HG03097 (cell line): ENCODE data around the gene CPNE4.
"Not testable (repeated sequence)": the region's sequence is repeated elsewhere in the genome, so short reads cannot be mapped to it uniquely, and the experiment has no call there.

Experiments used
- ATAC-seq: cut with Tn5 transposase; IDR thresholded peaks from one replicate; pipeline ENCODE4 v1.9.1; 2021; ENCODE audit not compliant: unreplicated experiment, low FRiP score

The CPNE4 gene

GRCh38 chr3:131491775-131492174 lies 543.0 kb downstream of the CPNE4 start:
- ATAC-seq: no peak

DNA sequence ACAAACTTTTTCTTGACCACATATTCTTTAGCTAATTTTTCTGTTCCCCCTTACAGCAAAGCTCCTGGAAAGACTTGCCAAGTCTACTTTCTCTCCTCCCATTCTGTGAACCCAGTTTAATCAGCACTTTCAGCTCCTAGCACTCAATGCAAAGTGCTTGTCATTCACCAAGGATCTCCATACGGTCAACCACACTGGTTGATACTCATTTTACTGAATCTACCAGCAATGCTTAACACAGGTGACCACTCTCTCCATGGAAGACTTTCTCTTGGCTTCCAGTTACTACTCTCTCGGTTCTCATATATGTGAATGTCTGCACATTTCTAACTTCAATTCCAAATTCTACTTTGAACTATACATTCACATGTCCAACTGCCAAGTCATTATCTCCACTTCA lies 543.7 kb downstream of the CPNE4 start:
- ATAC-seq: no peak

GRCh38 chr3:131486545-131486944 lies 548.3 kb downstream of the CPNE4 start:
- not testable (repeated sequence) for ATAC-seq

GRCh38 chr3:131485119-131485518 lies 549.7 kb downstream of the CPNE4 start:
- ATAC-seq: no peak

DNA sequence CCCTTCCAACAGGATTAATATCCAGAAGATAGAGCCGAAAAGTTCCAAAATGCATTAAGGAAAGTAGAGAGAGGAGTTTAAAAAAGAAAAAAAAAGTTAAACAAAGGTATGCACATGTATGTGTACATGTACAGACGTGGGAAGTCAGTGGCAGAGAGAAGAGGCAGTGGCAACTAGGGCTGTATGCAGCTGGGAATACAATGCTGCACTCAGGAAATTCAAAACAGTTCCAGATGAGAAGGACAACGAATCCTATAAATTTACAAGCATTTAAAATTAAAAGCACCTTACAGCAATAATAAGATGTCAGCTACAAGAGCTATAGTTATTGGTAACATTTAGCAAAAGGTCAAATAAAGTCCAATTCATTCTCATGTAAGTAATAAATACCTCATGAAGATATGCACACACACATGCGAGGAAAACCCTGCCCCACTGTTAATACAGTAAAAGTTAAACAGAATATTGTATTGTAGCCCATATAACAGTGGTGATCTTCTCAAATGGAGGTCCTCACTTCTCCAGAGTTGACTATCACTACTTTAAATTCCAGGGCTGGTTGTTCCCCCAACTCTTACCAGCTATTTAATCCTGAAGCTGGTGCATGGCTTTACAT lies 550.2 kb downstream of the CPNE4 start:
- no peak for ATAC-seq
